OCI-LY3 (cell line): ENCODE measurements around the gene CFAP221.

Experiments
- EZH2phosphoT487 ChIP-seq: fragments of 200-600 bp; shearing (Covaris generic); IDR thresholded peaks from 2 replicates; pipeline ENCODE4 v1.6.1; 2018; ENCODE audit warnings: antibody characterized with exemption, mixed run types, low read depth
- TF ChIP-seq, protein P1 (sequence below): fragments of 200-600, 300-600 bp; sonication (generic); IDR thresholded peaks from 2 replicates; pipeline ENCODE4 v1.5.1; 2014; ENCODE audit warnings: antibody characterized with exemption, low read length, low read depth

DNA sequence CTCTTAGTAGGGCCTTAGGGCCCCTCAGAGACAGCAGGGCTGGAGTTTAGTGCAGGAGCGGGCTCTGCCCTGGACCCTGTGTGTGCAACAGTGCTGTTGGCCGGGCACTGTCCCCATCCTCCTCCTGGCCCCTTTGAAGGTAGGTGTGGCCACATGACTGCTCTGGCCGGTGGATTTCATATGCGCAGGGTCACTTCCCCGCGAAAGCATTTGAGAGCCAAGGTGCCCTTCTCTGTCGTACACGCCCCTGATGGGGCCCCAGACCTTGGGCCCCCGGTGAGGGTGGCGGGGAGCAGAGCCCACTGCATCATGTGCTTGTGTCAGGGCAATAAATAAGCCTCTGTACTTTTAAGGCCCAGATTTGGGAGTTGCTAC lies 150.2 kb downstream of the CFAP221 start:
- TF ChIP-seq, protein P1, sequence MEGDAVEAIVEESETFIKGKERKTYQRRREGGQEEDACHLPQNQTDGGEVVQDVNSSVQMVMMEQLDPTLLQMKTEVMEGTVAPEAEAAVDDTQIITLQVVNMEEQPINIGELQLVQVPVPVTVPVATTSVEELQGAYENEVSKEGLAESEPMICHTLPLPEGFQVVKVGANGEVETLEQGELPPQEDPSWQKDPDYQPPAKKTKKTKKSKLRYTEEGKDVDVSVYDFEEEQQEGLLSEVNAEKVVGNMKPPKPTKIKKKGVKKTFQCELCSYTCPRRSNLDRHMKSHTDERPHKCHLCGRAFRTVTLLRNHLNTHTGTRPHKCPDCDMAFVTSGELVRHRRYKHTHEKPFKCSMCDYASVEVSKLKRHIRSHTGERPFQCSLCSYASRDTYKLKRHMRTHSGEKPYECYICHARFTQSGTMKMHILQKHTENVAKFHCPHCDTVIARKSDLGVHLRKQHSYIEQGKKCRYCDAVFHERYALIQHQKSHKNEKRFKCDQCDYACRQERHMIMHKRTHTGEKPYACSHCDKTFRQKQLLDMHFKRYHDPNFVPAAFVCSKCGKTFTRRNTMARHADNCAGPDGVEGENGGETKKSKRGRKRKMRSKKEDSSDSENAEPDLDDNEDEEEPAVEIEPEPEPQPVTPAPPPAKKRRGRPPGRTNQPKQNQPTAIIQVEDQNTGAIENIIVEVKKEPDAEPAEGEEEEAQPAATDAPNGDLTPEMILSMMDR = no peak
- no peak for TF ChIP-seq EZH2phosphoT487
